HG03571 (cell line): Measurements from ENCODE around the gene OR3A2.
"Not testable (repeated sequence)": the region's sequence is repeated elsewhere in the genome, so short reads cannot be mapped to it uniquely, and the experiment has no call there.

Source experiments
- ATAC-seq: cut with Tn5 transposase; IDR thresholded peaks from one replicate; pipeline ENCODE4 v1.9.1; 2021; ENCODE audit not compliant: unreplicated experiment

The OR3A2 gene

GRCh38 chr17:3385869-3386816, at the start of gene OR3A2:
Gene OR3A2 (minus strand): TSS chr17:3386308.
- no peak for ATAC-seq

- no peak for ATAC-seq
These were observed 47.6 kb upstream of the OR3A2 start, which contains the start of gene OR1E2 for GRCh38 chr17:3433741-3434140. Gene OR1E2 (minus strand): TSS chr17:3433841. CDS start chr17:3433841, 0 bp downstream.

DNA sequence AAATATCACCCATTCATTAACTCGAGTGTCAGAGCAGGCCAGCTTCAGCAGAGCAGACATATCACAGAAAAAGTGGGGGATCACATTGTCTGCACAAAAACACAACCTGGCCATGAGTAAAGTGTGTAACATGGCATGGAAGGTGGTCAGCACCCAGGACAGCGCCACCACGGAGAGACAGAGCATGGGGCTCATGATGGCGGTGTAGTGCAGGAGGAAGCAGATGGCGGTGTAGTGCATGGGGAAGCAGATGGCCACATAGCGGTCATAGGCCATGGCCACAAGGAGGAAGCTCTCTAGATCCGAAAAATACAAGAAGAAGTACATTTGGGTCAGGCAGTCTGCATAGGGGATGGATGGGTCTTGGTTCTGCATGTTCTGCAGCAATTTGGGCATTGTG, 47.1 kb upstream of the OR3A2 start:
- ATAC-seq, result not testable (repeated sequence)

DNA sequence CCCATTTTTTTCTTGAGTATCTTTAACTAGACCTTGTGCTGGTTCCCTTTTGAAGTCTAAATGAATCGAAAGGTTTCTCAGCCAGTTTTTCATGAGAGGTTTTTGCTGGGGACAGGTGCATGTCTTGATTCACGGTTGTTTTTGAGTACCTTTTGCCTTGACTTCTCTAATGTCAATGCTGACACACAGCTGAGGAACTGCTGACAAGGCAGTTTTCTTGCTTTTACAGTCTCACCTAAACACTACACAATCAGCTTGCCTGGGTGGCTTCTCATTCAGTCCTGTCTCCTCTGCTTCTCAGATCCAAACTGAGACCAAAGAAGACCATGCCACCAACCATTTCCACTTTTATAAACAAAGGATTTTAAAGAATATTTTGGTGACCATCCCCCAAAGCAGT, 32.1 kb upstream of the OR3A2 start:
- no peak for ATAC-seq

DNA sequence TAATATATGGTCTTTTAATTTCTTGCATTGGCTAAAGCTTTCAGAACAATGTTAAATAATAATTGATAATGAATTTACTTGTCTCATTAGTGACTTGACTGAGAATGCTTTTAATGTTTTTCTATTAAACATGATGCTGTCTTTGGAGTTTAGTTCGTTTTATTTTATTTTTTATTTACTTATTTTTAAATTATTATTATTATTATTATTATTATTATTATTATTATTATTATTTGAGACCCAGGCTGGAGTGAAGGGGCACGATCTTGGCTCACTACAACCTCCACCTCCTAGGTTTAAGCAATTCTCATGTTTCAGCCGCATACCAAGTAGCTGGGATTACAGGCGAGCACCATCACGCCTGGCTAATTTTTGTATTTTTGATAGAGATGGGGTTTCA, 29.5 kb upstream of the OR3A2 start:
- ATAC-seq, result no peak

DNA sequence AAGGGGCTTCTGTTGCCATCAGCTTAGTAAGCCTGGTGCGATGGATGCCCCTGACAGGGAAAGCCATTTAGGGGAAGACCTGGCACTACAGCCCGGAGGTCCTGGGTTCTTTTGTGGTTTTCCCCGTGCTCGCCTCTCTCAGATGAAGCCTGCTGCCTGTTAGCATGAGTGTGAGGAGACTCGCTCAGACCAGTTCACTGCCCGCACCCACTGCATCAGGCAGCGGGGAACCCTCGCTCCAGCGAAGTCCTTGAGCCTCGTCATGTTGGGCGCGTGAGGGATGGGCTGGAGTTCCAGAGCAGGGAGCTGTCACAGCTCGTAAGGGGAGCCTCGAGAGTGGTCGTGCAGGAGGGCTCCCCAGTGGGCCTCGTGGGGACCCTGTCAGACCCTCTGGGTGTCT, 26.1 kb upstream of the OR3A2 start:
- not testable (repeated sequence) for ATAC-seq

- no peak for ATAC-seq
These were observed 25.0 kb upstream of the OR3A2 start, which contains the start of gene OR3A3 for GRCh38 chr17:3411070-3411469. Gene OR3A3 (plus strand): TSS chr17:3411370.

DNA sequence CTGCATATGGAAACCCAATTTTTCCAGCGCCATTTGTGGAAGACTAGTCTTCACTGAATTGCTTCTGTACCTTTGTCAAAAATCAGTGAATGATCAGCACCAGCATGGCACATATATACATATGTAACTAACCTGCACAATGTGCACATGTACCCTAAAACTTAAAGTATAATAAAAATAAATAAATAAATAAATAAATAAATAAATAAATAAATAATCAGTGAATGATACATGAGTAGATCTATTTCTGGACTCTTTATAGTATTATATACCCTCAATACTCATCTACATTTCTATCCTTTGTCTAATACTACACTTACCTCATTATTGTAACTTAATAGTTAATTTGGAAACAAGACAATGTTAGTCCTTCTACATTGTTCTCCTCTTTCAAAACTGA, 17.7 kb upstream of the OR3A2 start:
- ATAC-seq, result not testable (repeated sequence)

DNA sequence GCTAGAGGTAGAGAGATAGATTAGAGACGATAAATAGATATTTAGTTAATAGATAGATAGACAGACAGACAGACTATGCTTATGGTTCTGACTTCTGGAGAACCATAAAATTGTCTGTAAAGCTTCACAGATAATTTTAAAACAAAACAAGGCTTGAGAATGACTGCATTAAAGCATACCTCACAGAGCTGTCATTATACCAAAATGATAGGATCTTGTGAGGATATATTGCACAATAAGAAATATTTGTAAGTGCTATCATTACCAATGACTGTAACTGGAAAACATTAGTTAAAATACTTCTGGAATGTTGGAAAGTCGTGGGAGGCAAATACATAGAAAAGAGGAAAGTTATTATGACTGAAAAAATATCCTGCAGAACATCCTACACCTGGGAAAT, 15.7 kb upstream of the OR3A2 start:
- ATAC-seq, result no peak

GRCh38 chr17:3400055-3400454, 13.9 kb upstream of the OR3A2 start:
- ATAC-seq, result no peak

DNA sequence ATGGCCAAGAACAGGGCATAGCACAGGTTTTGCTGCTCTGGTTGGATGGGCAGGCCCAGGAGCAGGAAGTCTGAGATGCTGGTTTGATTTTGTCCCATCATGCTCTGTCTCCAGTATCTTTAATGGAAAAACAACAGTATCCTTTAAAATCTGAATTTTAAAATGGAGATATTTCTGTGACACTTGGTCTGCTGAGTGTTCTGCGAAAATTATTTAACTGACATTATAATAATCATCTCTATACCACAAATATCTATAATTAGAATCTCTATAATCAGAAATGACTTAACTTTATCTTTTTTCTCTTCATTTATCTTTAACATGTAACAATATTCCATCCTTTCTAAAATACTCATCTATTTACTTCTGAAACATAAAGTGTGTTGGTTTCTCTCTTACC, 12.2 kb upstream of the OR3A2 start, which contains the start of gene OR1E1:
OR1E1 (minus strand) TSS at position 101 of the 400 bp plus-strand sequence; CDS start at position 101, 0 bp downstream.
- ATAC-seq, result no peak

DNA sequence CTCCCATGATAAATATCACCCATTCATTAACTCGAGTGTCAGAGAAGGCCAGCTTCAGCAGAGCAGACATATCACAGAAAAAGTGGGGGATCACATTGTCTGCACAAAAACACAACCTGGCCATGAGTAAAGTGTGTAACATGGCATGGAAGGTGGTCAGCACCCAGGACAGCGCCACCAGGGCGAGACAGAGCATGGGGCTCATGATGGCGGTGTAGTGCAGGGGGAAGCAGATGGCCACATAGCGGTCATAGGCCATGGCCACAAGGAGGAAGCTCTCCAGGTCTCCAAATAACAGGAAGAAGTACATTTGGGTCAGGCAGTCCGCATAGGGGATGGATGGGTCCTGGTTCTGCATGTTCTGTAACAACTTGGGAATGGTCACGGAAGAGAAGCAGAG, 11.7 kb upstream of the OR3A2 start:
- not testable (repeated sequence) for ATAC-seq

- ATAC-seq, result no peak
These were observed 3.7 kb upstream of the OR3A2 start for GRCh38 chr17:3389791-3390190.

GRCh38 chr17:3381957-3382356, 4.2 kb downstream of the OR3A2 start:
- ATAC-seq, result no peak

DNA sequence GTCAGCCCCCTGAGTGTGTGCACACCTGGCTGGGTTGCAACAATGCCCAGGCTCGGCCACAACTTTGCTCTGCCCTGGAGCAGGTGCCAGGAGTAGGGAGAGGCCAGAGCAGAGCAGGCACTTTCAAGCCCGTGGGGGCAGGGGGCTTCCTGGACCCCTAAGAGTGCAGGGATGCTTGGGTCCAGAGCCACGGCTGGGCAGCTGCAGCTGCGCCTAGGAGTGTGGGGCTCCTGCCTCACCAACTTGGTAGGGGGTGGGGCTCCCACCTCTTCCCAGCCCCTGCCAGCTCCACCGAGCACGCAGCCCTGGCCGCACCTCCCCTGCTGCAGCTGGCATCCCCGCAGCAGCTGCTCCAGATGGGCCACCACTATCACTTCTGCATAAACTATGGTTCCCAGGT, 7.8 kb downstream of the OR3A2 start:
- ATAC-seq, result no peak

GRCh38 chr17:3371167-3371566, 14.9 kb downstream of the OR3A2 start:
- not testable (repeated sequence) for ATAC-seq

GRCh38 chr17:3342782-3343181, 43.3 kb downstream of the OR3A2 start:
- ATAC-seq, result not testable (repeated sequence)

- ATAC-seq, result no peak
These were observed 50.2 kb downstream of the OR3A2 start for GRCh38 chr17:3335876-3336275.

GRCh38 chr17:3318336-3318735, 67.8 kb downstream of the OR3A2 start:
- no peak for ATAC-seq

GRCh38 chr17:3316836-3317235, 69.3 kb downstream of the OR3A2 start:
- no peak for ATAC-seq

GRCh38 chr17:3308603-3309002, 77.5 kb downstream of the OR3A2 start:
- ATAC-seq, result no peak

DNA sequence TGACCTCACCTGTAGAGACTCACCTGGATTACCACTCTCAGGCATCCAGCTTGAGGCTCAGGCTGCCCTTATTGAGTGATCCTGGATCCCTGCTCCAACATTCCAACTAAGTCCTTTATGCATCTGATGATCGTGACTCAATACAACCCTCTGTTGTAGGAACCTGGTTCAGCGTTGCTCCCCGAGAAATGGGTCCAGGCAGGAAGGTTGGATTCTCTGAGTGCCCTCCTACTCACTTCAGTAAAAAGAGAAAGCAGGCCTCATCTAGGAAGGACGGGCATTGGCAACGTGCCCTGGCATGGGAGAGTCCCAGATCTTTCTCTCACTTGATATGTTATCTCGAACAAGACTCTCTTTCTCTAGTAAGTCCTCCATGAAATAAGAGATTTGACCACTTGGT, 87.8 kb downstream of the OR3A2 start, which contains the start of gene OR3A1:
OR3A1 (minus strand) TSS at position 101 of the 400 bp plus-strand sequence. CDS start 5,778 bp downstream, outside the sequence.
- ATAC-seq, result no peak
